ENCODE data around the gene SPSB1.
"Not testable (repeated sequence)": the region's sequence is repeated elsewhere in the genome, so short reads cannot be mapped to it uniquely, and the experiment has no call there.

DNA sequence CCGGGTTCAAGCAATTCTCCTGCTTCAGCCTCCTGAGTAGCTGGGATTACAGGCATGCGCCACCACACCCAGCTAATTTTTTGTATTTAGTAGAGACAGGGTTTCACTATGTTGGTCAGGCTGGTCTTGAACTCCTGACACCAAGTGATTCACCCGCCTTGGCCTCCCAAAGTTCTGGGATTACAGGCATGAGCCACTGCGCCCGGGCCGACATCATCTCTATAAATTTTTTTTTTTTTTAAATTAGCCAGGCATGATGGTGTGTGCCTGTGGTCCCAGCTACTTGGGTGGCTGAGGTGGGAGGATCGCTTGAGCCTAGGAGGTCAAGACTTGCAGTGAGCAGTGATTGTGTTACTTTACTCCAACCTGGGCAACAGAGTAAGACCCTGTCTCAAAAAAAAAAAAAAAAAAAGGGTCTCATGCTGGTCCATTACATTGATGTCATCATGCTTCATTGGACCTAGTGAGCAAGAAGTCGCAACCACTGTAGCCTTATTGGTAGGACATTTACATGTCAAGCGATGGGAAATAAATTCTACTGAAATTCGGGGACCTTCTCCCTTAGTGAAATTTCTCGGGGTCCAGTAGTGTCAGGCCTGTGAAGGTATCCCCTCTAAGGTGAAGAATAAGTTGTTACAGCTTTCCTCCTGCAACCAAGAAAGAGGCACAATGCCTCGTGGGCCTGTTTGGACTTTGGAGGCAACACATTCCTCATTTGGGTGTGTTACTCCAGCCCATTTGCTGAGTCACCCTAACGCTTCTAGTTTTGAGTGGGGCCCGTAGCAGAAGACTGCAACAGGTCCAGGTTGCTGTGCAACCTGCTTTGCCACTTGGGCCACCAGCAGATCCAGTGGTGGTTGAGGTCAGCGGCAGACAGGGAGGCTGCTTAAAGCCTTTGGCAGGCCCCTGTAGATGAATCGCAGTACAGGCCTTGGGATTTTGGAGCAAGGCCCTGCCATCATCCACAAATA is 7.2 kb downstream of the SPSB1 start:
- not testable (repeated sequence) for TF ChIP-seq ZNF10 (tag by site-specific recombination; IDR thresholded peaks at IDR 0.05); ZNF19 (tag by site-specific recombination; IDR thresholded peaks at IDR 0.05; ENCODE audit: low read depth); CTCF (tag by site-specific recombination; IDR thresholded peaks at IDR 0.05); ZNF629 (tag by site-specific recombination; IDR thresholded peaks at IDR 0.05); ZNF701 (tag by site-specific recombination; IDR thresholded peaks at IDR 0.05); PBX3 (CRISPR knock-in tag; IDR thresholded peaks at IDR 0.05); ZNF274 (IDR thresholded peaks at IDR 0.05; ENCODE audit: low read length); ZNF274 (tag by site-specific recombination; IDR thresholded peaks at IDR 0.05; ENCODE audit: borderline replicate concordance); ZNF391 (tag by site-specific recombination; IDR thresholded peaks at IDR 0.05; ENCODE audit: borderline replicate concordance, low read depth); ZBTB20 (tag by site-specific recombination; IDR thresholded peaks at IDR 0.05); ZSCAN16 (tag by site-specific recombination; IDR thresholded peaks at IDR 0.05); KLF7 (tag by site-specific recombination; IDR thresholded peaks at IDR 0.05; ENCODE audit: borderline replicate concordance); ZNF792 (tag by site-specific recombination; IDR thresholded peaks at IDR 0.05)
